GM23338 (cell line): Measurements from ENCODE around the gene DSCAML1. TPM values are rescaled to one million over a fixed set of nuclear protein-coding genes. Genes with fewer than 3 reads are reported as not detected.

Source experiments
- ATAC-seq: fragments of 200-7000 bp; cut with Tn5 transposase; 3 replicates; pipeline ENCODE4 v1.9.1; 2020
- DNase-seq: peaks from one replicate; pipeline ENCODE4 v3.0.0-alpha.2; 2015; ENCODE audit warnings: low spot score
- H2AFZ ChIP-seq: fragments of 200-600 bp; sonication (generic); 2 replicates; pipeline ENCODE4 v1.8.0; 2016; ENCODE audit warnings: antibody characterized with exemption, mild to moderate bottlenecking, moderate library complexity
- H3F3A ChIP-seq: fragments of 200-600 bp; sonication (generic); replicated peaks from 2 replicates; pipeline ENCODE4 v1.8.0; 2017; ENCODE audit warnings: antibody characterized with exemption, mixed run types, low read depth
- H3K27ac ChIP-seq: fragments of 200-600 bp; sonication (generic); 2 replicates; pipeline ENCODE4 v1.6.1; 2016; ENCODE audit warnings: low read depth
- H3K27me3 ChIP-seq: fragments of 200-600 bp; sonication (generic); 2 replicates; pipeline ENCODE4 v1.8.0; 2016; ENCODE audit warnings: mild to moderate bottlenecking, mixed run types, moderate library complexity; ENCODE audit not compliant: insufficient read depth
- H3K36me3 ChIP-seq: fragments of 200-600 bp; sonication (generic); 2 replicates; pipeline ENCODE4 v1.8.0; 2016; ENCODE audit warnings: mild to moderate bottlenecking; ENCODE audit not compliant: insufficient read depth
- H3K4me1 ChIP-seq: fragments of 200-600 bp; sonication (generic); 2 replicates; pipeline ENCODE4 v1.8.0; 2016; ENCODE audit warnings: mild to moderate bottlenecking, moderate library complexity; ENCODE audit not compliant: insufficient read depth
- H3K4me2 ChIP-seq: fragments of 200-600 bp; sonication (generic); 2 replicates; pipeline ENCODE4 v1.7.1; 2017; ENCODE audit warnings: mixed run types
- H3K4me3 ChIP-seq: fragments of 200-600 bp; sonication (generic); 2 replicates; pipeline ENCODE4 v1.6.1; 2016; ENCODE audit warnings: mixed run types
- H3K79me2 ChIP-seq: fragments of 200-600 bp; sonication (generic); replicated peaks from 2 replicates; pipeline ENCODE4 v1.8.0; 2017; ENCODE audit warnings: mild to moderate bottlenecking; ENCODE audit not compliant: insufficient read depth
- H3K9me2 ChIP-seq: fragments of 200-600 bp; sonication (generic); 2 replicates; pipeline ENCODE4 v1.8.0; 2017; ENCODE audit not compliant: insufficient read depth
- H4K20me1 ChIP-seq: fragments of 200-600 bp; sonication (generic); replicated peaks from 2 replicates; pipeline ENCODE4 v1.8.0; 2017; ENCODE audit warnings: mild to moderate bottlenecking; ENCODE audit not compliant: insufficient read depth
- H3K27ac Mint-ChIP-seq: 2 replicates; pipeline ENCODE4 v1.8.0; 2020; ENCODE audit warnings: inconsistent platforms, mild to moderate bottlenecking, moderate library complexity, mixed read lengths
- H3K27me3 Mint-ChIP-seq: 3 replicates; pipeline ENCODE4 v1.8.0; 2022; ENCODE audit warnings: low read depth, mild to moderate bottlenecking, moderate library complexity, mixed read lengths, inconsistent platforms; ENCODE audit not compliant: insufficient read depth, poor library complexity
- H3K36me3 Mint-ChIP-seq: 3 replicates; pipeline ENCODE4 v1.8.0; 2021; ENCODE audit warnings: low read depth, mild to moderate bottlenecking, inconsistent platforms, moderate library complexity, mixed read lengths
- H3K4me1 Mint-ChIP-seq: 3 replicates; pipeline ENCODE4 v1.8.0; 2020; ENCODE audit warnings: mild to moderate bottlenecking, inconsistent platforms, mixed read lengths
- H3K4me3 Mint-ChIP-seq: 3 replicates; pipeline ENCODE4 v1.8.0; 2021; ENCODE audit warnings: moderate library complexity, mild to moderate bottlenecking, inconsistent platforms, mixed read lengths
- H3K9me3 Mint-ChIP-seq: 3 replicates; pipeline ENCODE4 v1.8.0; 2020; ENCODE audit warnings: moderate library complexity, mild to moderate bottlenecking, inconsistent platforms, mixed read lengths
- CREB1 ChIP-seq: fragments of 250-450 bp; sonication (Bioruptor Pico); IDR thresholded peaks from 2 replicates; pipeline ENCODE4 v1.5.0; 2020; ENCODE audit warnings: low read depth, mild to moderate bottlenecking, moderate library complexity
- CTCF ChIP-seq, 2 experiments: fragments of 200-600 bp in 1 of 2; sonication (generic) in 1 of 2; conservative IDR thresholded peaks; 2 replicates each; pipeline versions ENCODE4 v1.5.1 to v1.6.1; 2016 to 2017; ENCODE audit warnings: antibody characterized with exemption in 2 of 2, low read depth in 2 of 2, mild to moderate bottlenecking in 2 of 2, moderate library complexity in 1 of 2
- ETS1 ChIP-seq: IDR thresholded peaks from 2 replicates; pipeline ENCODE4 v1.6.1; 2016; ENCODE audit warnings: antibody characterized with exemption
- EZH2 ChIP-seq: fragments of 200-600 bp; sonication (generic); IDR thresholded peaks from one replicate; pipeline ENCODE4 v1.8.0; 2017; ENCODE audit warnings: antibody characterized with exemption, mild to moderate bottlenecking, low read depth; ENCODE audit not compliant: unreplicated experiment
- EZH2phosphoT487 ChIP-seq: fragments of 200-600 bp; sonication (generic); IDR thresholded peaks from one replicate; pipeline ENCODE4 v1.8.1; 2018; ENCODE audit warnings: antibody characterized with exemption; ENCODE audit not compliant: unreplicated experiment
- JUNB ChIP-seq: IDR thresholded peaks from one replicate; pipeline ENCODE4 v1.6.1; 2016; ENCODE audit warnings: antibody characterized with exemption; ENCODE audit not compliant: unreplicated experiment
- NANOG ChIP-seq: IDR thresholded peaks from 2 replicates; pipeline ENCODE4 v1.6.1; 2016; ENCODE audit warnings: antibody characterized with exemption, borderline replicate concordance
- POLR2AphosphoS5 ChIP-seq: IDR thresholded peaks from 2 replicates; pipeline ENCODE4 v1.6.1; 2016; ENCODE audit warnings: antibody characterized with exemption, low read depth
- REST ChIP-seq: IDR thresholded peaks from one replicate; pipeline ENCODE4 v1.6.1; 2018; ENCODE audit warnings: antibody characterized with exemption; ENCODE audit not compliant: unreplicated experiment
- STAT1 ChIP-seq: IDR thresholded peaks from one replicate; pipeline ENCODE4 v1.6.1; 2016; ENCODE audit warnings: antibody characterized with exemption; ENCODE audit not compliant: unreplicated experiment
- ZNF114 ChIP-seq: fragments of 250-450 bp; sonication (Bioruptor Pico); IDR thresholded peaks from 2 replicates; pipeline ENCODE4 v1.5.0; 2020; ENCODE audit warnings: mild to moderate bottlenecking, moderate library complexity
- ZNF331 ChIP-seq: fragments of 250-450 bp; sonication (Bioruptor Pico); IDR thresholded peaks from 2 replicates; pipeline ENCODE4 v1.5.0; 2020; ENCODE audit warnings: low read depth, mild to moderate bottlenecking, moderate library complexity
- ZNF462 ChIP-seq: fragments of 250-450 bp; sonication (Bioruptor Pico); IDR thresholded peaks from 2 replicates; pipeline ENCODE4 v1.5.0; 2020; ENCODE audit warnings: mild to moderate bottlenecking, moderate library complexity
- polyA plus RNA-seq: library from polyadenylated mRNA; unstranded; fragments of >200 nt; fragmentation: Nextera tagmentation; extraction: Ambion mirVana; gene quantifications from 2 replicates; pipeline ENCODE4 v1.2.1, GENCODE V29; 2016
- total RNA-seq: library from RNA; depleted of rRNA; stranded (reverse); fragments of >200 nt; shearing (Covaris generic); gene quantifications from 2 replicates; pipeline ENCODE4 v1.2.3, GENCODE V29; 2014

Gene DSCAML1
- total and polyA plus RNA-seq, 2 experiments from 2014 or later, result 0.17 TPM; not detected in 1

- no peaks in the 10 kb centered on the region for H3K79me2 ChIP-seq
- peaks cover 10% of the 10 kb centered on the region; the same call in 1 of the 2 replicates for H3K4me1 ChIP-seq
- H3K9me2 ChIP-seq, result no peaks in the 10 kb centered on the region
- H3K27me3 ChIP-seq, result no peaks in the 10 kb centered on the region
- H3K4me1 Mint-ChIP-seq, result peaks cover 23% of the 10 kb centered on the region
- no peak overlapping the region for H3K27ac ChIP-seq
- no peak overlapping the region for H3K4me2 ChIP-seq
- ATAC-seq (no peak), DNase-seq (no peak)
- H4K20me1 ChIP-seq, result no peaks in the 10 kb centered on the region
- H2AFZ ChIP-seq, result no peak overlapping the region
- no peaks in the 10 kb centered on the region for H3K36me3 Mint-ChIP-seq
- no peaks in the 10 kb centered on the region for H3F3A ChIP-seq
- TF ChIP-seq STAT1 (no peak), JUNB (no peak), ZNF114 (CRISPR knock-in tag) (no peak), NANOG (no peak), EZH2 (no peak), ZNF462 (no peak), ETS1 (no peak), EZH2phosphoT487 (no peak), ZNF331 (CRISPR knock-in tag) (no peak), POLR2AphosphoS5 (no peak), CTCF (conservative IDR thresholded peaks at IDR 0.05; ENCODE audit: low read depth in 2 of 2) (no peak), CREB1 (no peak), REST (no peak)
- H3K27ac Mint-ChIP-seq, result no peak overlapping the region
- H3K36me3 ChIP-seq, result no peaks in the 10 kb centered on the region
- peaks cover 7% of the 10 kb centered on the region for H3K27me3 Mint-ChIP-seq
- no peak overlapping the region for H3K4me3 ChIP-seq
- no peak overlapping the region for H3K4me3 Mint-ChIP-seq
- no peaks in the 10 kb centered on the region for H3K9me3 Mint-ChIP-seq
Observed at GRCh38 chr11:117691218-117691514, 105.8 kb downstream of the DSCAML1 start.
